A549 treated with AZD2906 at 1 μM for 4 hours (cell line): ENCODE results near the gene ABHD3. TPM values are rescaled to one million over a fixed set of nuclear protein-coding genes. Genes with fewer than 3 reads are reported as not detected.

Experiments
- total RNA-seq: library from RNA; stranded (reverse); fragments of 200-300 nt; extraction: Qiagen RNA extraction; gene quantifications from 5 replicates; pipeline ENCODE4 v1.2.3, GENCODE V29; 2022

The ABHD3 gene, protein sequence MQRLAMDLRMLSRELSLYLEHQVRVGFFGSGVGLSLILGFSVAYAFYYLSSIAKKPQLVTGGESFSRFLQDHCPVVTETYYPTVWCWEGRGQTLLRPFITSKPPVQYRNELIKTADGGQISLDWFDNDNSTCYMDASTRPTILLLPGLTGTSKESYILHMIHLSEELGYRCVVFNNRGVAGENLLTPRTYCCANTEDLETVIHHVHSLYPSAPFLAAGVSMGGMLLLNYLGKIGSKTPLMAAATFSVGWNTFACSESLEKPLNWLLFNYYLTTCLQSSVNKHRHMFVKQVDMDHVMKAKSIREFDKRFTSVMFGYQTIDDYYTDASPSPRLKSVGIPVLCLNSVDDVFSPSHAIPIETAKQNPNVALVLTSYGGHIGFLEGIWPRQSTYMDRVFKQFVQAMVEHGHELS
- total RNA-seq = 17.1 to 18.8 TPM (median 18.5 TPM) in 5 replicates

DNA sequence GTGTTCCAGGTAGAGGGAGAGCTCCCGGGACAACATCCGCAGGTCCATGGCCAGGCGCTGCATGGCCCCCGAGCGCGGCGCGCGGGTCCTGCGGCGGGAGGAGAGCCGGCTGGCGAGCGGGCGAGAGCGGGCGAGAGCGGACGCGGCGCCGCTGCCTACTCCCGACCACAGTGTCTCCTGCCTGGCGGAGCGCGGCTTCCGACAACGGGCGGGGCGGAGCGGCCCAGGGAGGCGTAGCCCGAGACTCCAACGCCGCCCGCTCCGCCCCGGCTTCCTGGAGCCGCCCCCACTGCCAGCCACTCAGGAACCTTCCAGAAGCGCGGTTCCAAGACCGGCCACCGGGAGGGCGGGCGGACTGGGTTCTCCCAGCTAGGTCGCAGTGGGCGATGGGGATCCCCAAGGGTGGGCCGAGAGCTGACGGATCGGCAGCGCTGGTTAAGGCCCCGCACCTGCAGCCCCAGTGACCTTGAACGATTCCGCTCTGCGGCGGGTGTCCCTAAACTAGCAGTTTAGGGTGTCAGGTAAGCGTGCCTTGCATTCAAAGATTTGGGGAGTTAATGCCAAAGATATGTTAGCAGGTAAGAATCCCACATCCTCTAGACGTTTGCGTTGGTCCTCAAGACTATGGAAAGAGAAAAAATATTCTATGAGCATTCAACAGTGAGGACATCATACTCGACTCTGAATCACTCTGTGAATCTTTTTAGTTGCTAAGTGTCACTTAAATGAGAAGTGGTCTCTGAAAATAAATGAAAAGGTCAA is at the start of gene ABHD3:
Gene ABHD3, minus strand, starts transcription at position 172 of the 762 bp plus-strand sequence. Its CDS starts 109 bp downstream, at position 63.

DNA sequence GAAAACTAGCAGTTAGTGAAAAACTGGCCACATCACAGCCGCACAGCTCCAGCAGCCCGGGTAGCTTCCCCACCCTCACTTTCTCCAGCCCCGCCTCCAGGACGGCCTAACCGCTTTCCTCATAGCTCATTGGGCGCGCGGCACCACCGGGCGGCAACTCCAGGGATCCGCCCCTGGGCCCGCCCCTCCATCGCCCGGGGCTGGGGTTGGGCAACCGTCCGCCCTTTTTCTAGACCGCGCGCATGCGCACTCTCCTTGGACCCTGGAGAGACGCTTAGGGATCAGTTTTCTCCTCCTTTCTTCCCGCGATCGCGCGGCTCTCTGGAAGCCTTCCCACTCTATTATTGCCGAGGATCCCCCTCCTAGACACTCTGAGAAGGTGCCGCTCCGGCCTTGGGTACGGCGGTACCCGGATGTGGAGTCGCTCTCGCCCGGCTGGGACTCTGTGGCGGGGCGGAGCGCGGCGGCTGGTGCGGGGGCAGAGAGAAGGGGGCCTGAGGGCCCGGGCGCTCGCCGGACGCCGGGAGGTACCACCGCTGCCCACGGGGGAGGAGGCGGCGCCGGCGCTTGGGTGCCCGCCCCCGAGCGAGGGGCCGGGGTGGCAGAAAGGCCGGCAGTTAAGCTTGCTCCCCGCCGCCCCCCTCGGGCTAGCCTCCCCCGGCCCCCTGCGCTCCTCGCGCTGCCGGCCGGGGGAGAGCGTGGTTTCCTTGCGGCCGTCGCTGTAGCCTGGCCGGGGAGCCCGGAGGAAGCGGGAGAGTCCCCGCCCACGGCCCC is 36.2 kb upstream of the ABHD3 start, which contains the start of gene MIB1:
Gene MIB1, plus strand, starts transcription at position 255 of the 774 bp plus-strand sequence. CDS start 792 bp downstream, outside the sequence.

DNA sequence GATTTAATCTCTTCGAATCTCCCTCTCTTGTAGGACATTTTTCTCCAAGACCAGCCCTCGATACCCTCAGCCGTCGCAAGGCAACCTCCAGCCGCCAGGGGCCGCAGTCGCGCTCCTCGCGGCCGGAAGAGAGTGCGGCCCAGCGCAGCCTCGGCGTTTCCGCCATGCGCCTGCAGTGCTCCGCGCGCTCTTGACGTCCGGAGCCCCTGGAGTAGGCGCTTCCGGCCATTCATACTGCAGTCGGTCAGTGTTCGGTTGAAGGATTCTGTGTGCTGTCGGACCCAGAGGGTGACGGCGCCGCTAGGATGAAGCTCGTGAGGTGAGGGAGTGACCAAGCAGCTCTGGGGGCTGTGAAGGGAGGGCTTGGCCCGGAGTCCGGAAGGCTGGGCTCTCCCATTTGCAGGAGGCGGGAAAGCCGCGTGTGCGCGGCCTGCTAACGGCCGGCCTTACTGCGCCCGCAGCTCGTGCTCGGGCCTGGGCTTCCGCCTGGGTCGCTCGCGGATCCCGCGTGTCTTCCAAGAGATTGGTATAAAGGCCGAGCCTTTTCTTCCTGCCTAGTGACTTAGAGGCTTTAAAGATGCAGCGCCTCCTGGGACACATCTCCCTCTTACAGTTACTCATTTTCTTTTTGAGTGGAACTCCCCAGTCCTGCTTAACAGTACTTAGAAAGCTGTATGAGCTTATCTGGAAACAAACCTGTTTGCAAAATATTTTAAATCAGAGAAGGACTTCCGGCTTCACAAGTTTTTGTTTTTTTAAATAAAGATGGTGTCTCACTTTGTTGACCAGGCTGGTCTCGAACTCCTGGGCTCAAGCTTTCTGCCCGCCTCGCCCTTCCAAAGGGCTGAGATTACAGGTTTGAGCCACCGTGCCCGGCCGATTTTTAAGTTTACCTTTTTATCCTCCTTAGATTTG is 92.2 kb downstream of the ABHD3 start, which contains the start of gene SNRPD1:
Gene SNRPD1, plus strand, starts transcription at position 190 of the 915 bp plus-strand sequence. Its CDS starts 116 bp downstream, at position 306.

Other genes starting within 250 kb of the ABHD3 start
- gene ESCO1, start 104.1 kb downstream of the ABHD3 start, total RNA-seq = 8.1 to 9.7 TPM (median 8.7 TPM) in 5 replicates
- 144 to 166 TPM (median 159 TPM) in 5 replicates for gene SNRPD1, start 92.5 kb downstream of the ABHD3 start, total RNA-seq
- gene MIB1, start 36.0 kb upstream of the ABHD3 start, total RNA-seq = 5.4 to 9.8 TPM (median 8.1 TPM) in 5 replicates